GM13977 (cell line): ENCODE results near the gene OSBPL2.

Source experiments
- DNase-seq: peaks from one replicate; pipeline ENCODE4 v3.0.0; 2012; ENCODE audit warnings: low spot score
- in situ Hi-C: fragments of 300-500 bp; cut with MboI; formaldehyde crosslinking; loops from one replicate; pipeline ENCODE4 v1.12.0; 2022; ENCODE audit warnings: low sequenced_read_pairs, low pct_unique_long_range_greater_than_20kb, mixed read lengths, inconsistent platforms; ENCODE audit not compliant: unreplicated experiment
- TF ChIP-seq, protein P1 (sequence below): IDR thresholded peaks from 2 replicates; pipeline ENCODE4 v1.5.1; 2012; ENCODE audit warnings: mild to moderate bottlenecking, control low read depth; ENCODE audit not compliant: insufficient read depth; ENCODE audit errors: extremely low read depth, missing control alignments

Gene OSBPL2

DNA sequence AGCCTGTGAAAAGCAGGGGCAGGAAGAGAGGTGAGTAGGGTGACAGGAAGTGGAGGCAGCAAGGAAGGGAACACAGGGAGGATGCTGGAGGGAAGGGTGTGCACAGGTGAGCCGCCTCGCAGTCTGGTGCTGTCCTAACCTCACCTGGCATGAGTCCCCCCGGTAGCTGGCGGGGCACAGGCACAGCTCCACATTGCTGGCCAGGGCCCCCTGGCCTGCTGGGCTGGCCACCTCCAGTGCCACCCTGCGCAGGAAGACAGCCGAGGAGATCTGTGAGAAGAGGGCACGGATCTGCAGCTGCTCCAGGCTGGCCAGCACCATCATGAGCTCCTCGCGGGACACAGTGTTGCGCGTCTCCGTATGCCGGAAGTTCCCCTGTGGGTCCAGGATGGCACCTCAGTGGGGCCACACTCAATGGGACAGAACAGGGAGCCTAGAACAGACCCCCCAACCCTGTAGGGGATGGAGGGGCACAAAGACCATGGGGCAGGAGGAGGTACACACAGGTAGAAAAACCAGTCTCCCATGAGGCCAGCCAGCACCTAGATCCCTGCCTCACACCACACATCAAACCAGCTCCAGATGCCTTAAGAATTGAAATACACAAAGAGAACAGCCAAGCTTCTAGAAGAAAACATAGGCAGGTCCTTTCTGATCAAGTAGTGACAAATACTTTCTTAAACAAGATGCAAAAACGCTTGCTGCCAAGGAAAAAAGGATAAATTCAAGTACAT, 87.0 kb downstream of the OSBPL2 start:
- no peak for DNase-seq
- TF ChIP-seq, protein P1, sequence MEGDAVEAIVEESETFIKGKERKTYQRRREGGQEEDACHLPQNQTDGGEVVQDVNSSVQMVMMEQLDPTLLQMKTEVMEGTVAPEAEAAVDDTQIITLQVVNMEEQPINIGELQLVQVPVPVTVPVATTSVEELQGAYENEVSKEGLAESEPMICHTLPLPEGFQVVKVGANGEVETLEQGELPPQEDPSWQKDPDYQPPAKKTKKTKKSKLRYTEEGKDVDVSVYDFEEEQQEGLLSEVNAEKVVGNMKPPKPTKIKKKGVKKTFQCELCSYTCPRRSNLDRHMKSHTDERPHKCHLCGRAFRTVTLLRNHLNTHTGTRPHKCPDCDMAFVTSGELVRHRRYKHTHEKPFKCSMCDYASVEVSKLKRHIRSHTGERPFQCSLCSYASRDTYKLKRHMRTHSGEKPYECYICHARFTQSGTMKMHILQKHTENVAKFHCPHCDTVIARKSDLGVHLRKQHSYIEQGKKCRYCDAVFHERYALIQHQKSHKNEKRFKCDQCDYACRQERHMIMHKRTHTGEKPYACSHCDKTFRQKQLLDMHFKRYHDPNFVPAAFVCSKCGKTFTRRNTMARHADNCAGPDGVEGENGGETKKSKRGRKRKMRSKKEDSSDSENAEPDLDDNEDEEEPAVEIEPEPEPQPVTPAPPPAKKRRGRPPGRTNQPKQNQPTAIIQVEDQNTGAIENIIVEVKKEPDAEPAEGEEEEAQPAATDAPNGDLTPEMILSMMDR = no peak
- in situ Hi-C loops = no loop called here

DNA sequence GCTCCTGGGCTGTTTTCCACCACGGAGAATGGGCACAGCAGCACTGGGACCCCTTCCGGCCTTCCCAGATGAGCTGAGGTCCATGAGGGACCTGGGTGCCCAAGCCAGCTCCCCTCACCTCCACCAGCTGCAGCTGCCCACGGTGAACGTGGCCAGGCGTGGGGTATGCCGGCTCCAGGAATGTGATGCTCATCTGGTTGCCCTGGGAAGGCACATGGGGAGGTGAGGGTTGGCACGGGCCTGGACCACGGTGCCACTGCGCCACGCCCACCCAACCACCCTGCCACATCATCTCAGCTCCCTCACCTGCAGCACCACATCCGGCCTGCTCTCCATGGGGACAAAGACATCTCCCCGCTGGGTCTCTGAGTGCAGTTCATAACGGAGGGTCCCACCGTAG, 88.2 kb downstream of the OSBPL2 start:
- in situ Hi-C loops = no loop called here
- no peak for DNase-seq
- TF ChIP-seq, protein P1 = no peak

DNA sequence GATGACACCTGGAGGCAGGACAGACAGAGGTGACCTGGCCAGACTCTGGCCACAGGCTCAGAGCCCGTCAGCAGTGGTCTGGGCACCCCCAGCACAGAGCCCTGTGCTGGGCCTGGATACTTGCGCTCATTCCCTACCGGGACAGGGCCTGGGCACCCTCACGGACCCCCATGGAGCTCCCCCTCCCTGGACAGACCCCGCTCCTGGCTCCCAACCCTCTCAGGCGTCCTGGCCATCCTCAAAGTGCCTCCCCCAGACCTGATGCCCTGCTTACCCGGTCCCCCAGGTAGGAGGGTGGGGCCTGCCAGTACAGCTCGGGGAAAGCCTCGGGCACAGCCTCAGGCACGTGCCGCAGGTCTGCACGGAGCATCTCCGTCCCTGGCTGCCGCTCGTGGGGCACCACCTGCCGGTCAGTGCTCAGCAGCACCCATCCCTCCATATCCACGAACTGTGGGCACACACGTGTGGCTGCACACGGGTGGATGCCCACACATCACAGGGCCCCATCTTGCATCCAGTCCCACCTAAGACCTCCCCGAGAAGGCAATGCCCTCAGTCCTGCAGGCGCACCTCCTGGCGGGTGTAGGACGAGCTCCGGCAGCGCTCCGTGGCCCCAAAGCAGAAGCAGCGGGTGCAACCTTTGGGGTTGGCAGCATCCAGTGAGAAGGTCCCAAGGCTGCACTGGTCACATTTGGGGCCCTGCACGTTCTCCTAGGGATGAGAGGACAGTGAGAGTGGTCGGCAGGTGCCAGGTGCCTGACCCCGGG, 88.8 kb downstream of the OSBPL2 start:
- TF ChIP-seq, protein P1 = no peak
- in situ Hi-C loops = no loop called here
- no peak for DNase-seq

DNA sequence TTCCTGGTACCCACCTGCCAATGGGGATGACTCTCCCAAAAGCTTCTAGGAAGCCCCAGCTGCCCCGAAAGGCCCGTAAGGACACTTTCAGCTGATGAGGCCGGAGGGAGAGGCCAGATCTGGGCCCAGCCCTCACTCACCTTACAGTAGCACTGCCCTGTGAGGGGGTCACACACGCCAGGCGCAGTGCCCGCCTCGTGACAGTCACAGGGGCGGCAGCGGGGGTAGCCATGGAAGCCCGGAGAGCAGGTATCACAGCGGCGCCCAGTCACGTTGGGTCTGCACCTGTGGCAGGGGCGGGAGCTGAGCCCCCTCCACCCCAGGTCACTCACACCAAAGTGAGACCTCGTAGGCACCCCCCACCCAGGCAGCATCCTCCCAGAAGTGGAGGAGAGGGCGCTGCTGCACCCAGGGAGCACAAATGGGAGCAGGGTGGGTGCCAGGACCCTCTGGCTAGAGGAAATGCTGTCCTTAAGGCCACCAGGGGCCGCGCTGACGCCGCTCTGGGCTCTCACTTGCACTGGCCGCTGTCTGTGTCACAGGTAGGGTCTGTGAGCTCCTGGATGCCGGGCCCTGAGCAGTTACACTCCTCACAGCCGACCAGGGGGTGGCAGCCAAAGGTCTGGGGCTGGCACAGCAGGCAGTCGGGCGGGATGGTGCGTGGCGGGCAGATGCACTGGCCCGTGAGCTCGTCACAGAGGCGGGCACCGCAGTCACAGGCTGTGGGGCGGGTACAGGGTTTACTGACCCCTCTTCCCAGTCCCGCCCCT, 89.6 kb downstream of the OSBPL2 start:
- DNase-seq = no peak
- in situ Hi-C loops = no loop called here
- TF ChIP-seq, protein P1 = no peak

DNA sequence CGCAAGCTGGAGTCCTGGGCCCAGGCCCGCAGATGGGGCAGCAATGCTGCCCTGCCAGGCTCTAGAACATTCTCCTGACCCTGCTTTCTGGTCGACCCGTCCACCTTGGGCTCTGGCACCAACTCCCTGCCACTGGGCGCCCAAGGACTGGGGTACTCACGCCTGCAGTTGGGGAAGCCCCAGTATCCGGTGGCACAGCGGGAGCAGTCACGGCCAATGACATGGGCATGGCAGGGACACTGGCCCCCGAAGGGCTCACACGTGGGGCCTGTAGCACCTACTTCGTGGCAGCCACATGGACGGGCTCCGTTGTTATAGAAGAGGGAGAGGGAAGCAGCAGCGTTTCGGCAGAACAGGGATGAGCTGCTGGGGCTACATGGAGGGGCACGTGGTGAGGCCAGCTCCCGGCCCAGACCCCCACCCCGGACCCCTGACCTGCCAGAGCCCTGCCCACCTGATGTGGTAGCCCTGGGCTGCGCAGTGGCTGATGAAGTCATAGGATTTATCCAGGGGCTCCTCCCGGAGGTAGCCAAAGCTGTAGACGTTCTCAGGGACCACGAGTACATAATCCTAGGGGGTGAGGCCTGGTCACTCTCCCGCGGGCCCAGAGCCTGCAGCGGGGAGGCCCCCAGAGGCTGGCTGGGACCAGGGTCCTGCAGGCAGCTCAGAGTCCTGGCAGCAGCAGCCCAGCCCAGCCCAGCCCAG, 90.5 kb downstream of the OSBPL2 start:
- in situ Hi-C loops = no loop called here

More for the DNA sequence above, 90.5 kb downstream of the OSBPL2 start:
- TF ChIP-seq, protein P1 = no peak
- DNase-seq = no peak
